Liver (tissue), 3 donors: ENCODE data around the gene TRIM3.

Experiments used
- FOXA2 ChIP-seq: IDR thresholded peaks from 2 replicates; pipeline ENCODE4 v1.6.1; 2016; ENCODE audit warnings: antibody characterized with exemption
- GABPA ChIP-seq, 2 donors: IDR thresholded peaks in 1 of 2; conservative IDR thresholded peaks in 1 of 2; 2 replicates each; pipeline ENCODE4 v1.6.1; 2016; ENCODE audit warnings: antibody characterized with exemption in 2 of 2, mild to moderate bottlenecking in 1 of 2, moderate library complexity in 1 of 2
- HNF4G ChIP-seq: IDR thresholded peaks from 2 replicates; pipeline ENCODE4 v1.6.1; 2016; ENCODE audit warnings: antibody characterized with exemption
- JUND ChIP-seq, 2 donors: IDR thresholded peaks; 2 replicates each; pipeline ENCODE4 v1.6.1; 2016; ENCODE audit warnings: antibody characterized with exemption in 2 of 2
- NR2F2 ChIP-seq: IDR thresholded peaks from 2 replicates; pipeline ENCODE4 v1.6.1; 2016; ENCODE audit warnings: antibody characterized with exemption
- RXRA ChIP-seq, 2 donors: IDR thresholded peaks; 2 replicates each; pipeline ENCODE4 v1.6.1; 2017 to 2018; ENCODE audit warnings: antibody characterized with exemption in 2 of 2, mild to moderate bottlenecking in 1 of 2
- TAF1 ChIP-seq: conservative IDR thresholded peaks from 2 replicates; pipeline ENCODE4 v1.6.1; 2016; ENCODE audit warnings: antibody characterized with exemption, mild to moderate bottlenecking
- YY1 ChIP-seq: IDR thresholded peaks from 2 replicates; pipeline ENCODE4 v1.6.1; 2016; ENCODE audit warnings: antibody characterized with exemption, mild to moderate bottlenecking
- TF ChIP-seq, protein P1 (sequence below): fragments of 150-350 bp; IDR thresholded peaks from 2 replicates; pipeline ENCODE4 v1.5.1; 2017; ENCODE audit warnings: improper control_type of control experiment, low read depth, low read length; ENCODE audit not compliant: missing input control
- TF ChIP-seq, protein P2 (sequence below): IDR thresholded peaks from 2 replicates; pipeline ENCODE4 v1.6.1; 2016; ENCODE audit warnings: antibody characterized with exemption, mild to moderate bottlenecking
- TF ChIP-seq, protein P3 (sequence below): IDR thresholded peaks from 2 replicates; pipeline ENCODE4 v1.6.1; 2016; ENCODE audit warnings: antibody characterized with exemption
- TF ChIP-seq, protein P4 (sequence below): IDR thresholded peaks from 2 replicates; pipeline ENCODE4 v1.6.1; 2016; ENCODE audit warnings: antibody characterized with exemption
- donor health status: healthy.
- donor health status: healthy.

DNA sequence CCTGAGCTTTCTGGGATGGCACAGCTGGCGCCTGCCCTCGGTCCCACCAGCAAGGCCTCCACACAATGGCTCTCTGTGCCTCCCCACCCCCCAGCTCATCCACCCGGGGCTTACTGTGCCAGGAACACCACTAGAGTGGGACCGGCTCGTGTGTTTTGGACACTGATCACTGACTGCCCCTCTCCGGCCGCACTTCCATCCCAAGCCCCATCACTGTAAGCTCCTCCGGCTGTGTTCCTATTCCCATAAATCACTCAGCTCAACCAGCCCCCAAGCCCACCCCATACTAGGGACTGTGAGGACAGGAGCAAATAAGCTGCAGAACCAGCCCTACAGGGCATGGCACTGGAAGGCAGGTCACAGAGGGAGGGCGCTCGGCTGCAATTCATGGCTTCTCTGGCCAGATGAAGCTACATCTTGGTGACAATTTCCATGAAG, 62.1 kb downstream of the TRIM3 start:
- TF ChIP-seq, protein P1, sequence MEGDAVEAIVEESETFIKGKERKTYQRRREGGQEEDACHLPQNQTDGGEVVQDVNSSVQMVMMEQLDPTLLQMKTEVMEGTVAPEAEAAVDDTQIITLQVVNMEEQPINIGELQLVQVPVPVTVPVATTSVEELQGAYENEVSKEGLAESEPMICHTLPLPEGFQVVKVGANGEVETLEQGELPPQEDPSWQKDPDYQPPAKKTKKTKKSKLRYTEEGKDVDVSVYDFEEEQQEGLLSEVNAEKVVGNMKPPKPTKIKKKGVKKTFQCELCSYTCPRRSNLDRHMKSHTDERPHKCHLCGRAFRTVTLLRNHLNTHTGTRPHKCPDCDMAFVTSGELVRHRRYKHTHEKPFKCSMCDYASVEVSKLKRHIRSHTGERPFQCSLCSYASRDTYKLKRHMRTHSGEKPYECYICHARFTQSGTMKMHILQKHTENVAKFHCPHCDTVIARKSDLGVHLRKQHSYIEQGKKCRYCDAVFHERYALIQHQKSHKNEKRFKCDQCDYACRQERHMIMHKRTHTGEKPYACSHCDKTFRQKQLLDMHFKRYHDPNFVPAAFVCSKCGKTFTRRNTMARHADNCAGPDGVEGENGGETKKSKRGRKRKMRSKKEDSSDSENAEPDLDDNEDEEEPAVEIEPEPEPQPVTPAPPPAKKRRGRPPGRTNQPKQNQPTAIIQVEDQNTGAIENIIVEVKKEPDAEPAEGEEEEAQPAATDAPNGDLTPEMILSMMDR, result no peak
- no peak for TF ChIP-seq FOXA2
- TF ChIP-seq, protein P2, sequence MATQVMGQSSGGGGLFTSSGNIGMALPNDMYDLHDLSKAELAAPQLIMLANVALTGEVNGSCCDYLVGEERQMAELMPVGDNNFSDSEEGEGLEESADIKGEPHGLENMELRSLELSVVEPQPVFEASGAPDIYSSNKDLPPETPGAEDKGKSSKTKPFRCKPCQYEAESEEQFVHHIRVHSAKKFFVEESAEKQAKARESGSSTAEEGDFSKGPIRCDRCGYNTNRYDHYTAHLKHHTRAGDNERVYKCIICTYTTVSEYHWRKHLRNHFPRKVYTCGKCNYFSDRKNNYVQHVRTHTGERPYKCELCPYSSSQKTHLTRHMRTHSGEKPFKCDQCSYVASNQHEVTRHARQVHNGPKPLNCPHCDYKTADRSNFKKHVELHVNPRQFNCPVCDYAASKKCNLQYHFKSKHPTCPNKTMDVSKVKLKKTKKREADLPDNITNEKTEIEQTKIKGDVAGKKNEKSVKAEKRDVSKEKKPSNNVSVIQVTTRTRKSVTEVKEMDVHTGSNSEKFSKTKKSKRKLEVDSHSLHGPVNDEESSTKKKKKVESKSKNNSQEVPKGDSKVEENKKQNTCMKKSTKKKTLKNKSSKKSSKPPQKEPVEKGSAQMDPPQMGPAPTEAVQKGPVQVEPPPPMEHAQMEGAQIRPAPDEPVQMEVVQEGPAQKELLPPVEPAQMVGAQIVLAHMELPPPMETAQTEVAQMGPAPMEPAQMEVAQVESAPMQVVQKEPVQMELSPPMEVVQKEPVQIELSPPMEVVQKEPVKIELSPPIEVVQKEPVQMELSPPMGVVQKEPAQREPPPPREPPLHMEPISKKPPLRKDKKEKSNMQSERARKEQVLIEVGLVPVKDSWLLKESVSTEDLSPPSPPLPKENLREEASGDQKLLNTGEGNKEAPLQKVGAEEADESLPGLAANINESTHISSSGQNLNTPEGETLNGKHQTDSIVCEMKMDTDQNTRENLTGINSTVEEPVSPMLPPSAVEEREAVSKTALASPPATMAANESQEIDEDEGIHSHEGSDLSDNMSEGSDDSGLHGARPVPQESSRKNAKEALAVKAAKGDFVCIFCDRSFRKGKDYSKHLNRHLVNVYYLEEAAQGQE, result no peak
- TF ChIP-seq, protein P3, sequence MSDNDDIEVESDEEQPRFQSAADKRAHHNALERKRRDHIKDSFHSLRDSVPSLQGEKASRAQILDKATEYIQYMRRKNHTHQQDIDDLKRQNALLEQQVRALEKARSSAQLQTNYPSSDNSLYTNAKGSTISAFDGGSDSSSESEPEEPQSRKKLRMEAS, result no peak
- TF ChIP-seq YY1, result no peak
- TF ChIP-seq, protein P4, sequence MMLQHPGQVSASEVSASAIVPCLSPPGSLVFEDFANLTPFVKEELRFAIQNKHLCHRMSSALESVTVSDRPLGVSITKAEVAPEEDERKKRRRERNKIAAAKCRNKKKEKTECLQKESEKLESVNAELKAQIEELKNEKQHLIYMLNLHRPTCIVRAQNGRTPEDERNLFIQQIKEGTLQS, result no peak
- no peak for TF ChIP-seq JUND (IDR thresholded peaks at IDR 0.05)
- no peak for TF ChIP-seq GABPA (IDR thresholded peaks at IDR 0.05 in 1 of 2, conservative IDR thresholded peaks at IDR 0.05 in 1 of 2)
- TF ChIP-seq TAF1, result no peak
- TF ChIP-seq HNF4G, result no peak
- TF ChIP-seq RXRA (IDR thresholded peaks at IDR 0.05), result no peak
- TF ChIP-seq NR2F2, result no peak
